ENCODE data around the gene CD93.

Gene CD93

DNA sequence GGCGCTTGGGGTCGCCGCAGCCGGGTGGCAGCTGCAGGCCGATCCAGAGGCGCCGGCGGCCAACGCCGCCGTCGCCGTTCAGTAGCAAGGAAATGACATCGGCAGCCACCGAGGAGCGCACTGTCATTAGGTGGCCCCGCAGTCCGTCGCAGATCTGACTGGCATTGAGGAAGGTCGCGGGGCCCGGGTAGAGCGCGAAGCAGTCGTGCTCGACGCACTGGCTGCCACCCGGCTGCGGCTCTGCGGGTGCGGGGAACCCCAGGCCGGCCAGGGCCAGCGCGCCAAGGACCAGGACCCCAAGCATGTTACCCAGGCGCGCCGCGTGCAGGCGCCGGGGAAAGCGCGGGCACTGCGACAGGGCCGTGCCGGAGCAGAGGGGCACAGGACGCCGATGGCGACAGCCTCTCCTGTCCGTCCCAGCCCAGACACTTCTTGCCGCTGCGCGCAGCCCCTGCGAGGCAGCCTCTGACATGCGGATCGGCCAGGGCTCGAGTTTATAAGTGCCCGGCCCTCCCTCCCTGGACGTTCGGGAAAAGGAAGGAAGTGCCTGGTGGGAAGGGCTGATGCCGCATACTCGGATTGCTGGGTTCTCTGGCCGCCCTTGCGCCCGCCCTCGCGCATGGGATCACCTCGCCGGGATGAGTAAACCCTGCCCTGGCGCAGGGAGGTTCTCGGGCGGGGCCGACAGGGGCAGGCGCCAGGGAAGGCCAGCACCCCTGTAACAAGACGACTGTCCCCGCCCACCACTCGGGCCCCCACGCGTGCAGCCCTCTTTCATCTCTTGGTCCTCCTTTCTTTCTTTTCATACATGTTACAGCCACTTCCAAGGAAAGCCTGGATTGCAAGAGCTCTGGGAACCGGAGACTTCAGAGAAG lies 36.7 kb downstream of the CD93 start, which contains the start of gene THBD:
TSS of gene THBD (minus strand) at position 472 of the 875 bp plus-strand sequence. CDS start at position 304, 168 bp downstream.
- TF ChIP-seq, protein P1, sequence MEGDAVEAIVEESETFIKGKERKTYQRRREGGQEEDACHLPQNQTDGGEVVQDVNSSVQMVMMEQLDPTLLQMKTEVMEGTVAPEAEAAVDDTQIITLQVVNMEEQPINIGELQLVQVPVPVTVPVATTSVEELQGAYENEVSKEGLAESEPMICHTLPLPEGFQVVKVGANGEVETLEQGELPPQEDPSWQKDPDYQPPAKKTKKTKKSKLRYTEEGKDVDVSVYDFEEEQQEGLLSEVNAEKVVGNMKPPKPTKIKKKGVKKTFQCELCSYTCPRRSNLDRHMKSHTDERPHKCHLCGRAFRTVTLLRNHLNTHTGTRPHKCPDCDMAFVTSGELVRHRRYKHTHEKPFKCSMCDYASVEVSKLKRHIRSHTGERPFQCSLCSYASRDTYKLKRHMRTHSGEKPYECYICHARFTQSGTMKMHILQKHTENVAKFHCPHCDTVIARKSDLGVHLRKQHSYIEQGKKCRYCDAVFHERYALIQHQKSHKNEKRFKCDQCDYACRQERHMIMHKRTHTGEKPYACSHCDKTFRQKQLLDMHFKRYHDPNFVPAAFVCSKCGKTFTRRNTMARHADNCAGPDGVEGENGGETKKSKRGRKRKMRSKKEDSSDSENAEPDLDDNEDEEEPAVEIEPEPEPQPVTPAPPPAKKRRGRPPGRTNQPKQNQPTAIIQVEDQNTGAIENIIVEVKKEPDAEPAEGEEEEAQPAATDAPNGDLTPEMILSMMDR (conservative IDR thresholded peaks at IDR 0.05; ENCODE audit: control insufficient read depth, insufficient read depth, low read depth, low read length) = no peak
- DNase-seq (ENCODE audit: low read depth) = peak; percentile 66

DNA sequence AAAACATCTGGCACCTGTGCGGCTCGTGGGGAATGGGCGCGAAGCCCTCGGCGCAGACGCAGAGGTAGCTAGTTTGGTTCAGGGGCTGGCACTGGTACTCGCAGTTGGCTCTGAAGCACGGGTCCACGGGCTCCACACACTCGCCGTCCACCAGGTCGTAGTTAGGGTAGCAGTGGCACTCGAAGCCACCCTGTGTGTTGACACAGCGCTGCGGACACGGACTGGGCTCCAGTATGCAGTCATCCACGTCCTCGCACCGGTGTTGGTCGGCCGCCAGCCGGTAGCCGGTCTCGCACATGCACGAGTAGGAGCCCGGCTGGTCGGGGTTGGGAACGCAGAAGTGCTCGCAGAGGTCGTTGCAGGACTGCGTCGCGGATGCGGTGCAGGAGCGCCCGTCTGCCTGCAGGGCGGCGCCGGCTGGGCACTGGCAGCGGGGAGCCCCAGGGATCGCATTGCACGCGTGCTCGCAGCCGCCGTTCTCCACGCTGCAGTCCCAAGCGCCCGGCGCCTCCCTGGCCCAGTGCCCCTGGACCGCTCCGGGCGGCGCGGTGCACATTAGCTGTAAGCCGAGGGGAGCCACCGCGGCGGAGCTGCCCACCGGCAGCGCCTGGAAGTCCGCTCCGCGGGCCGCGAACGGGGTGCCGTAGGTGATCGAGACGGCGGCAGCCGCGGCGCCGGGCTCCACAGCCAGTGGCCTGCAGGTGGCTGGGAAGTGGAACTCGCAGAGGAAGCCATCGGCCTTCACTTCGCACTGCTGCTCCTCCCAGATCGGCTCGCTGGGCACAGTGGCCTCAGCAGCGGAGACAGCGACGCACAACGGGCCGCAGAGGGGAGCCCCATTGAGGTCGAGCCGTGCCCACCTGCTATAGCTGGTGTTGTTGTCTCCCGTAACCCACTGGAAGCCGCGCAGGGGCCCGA lies 37.6 kb downstream of the CD93 start:
- TF ChIP-seq, protein P1 (conservative IDR thresholded peaks at IDR 0.05; ENCODE audit: control insufficient read depth, insufficient read depth, low read depth, low read length) = peak; percentile 13
- peak overlapping the region; percentile 31 for H3K4me3 ChIP-seq (ENCODE audit: control insufficient read depth, low read depth, low read length)
- peak; percentile 44 for DNase-seq (ENCODE audit: low read depth)

More for the DNA sequence above, 36.7 kb downstream of the CD93 start, which contains the start of gene THBD:
- peak within 1 kb of the TSS; percentile 47 for H3K4me3 ChIP-seq (ENCODE audit: control insufficient read depth, low read depth, low read length)

DNA sequence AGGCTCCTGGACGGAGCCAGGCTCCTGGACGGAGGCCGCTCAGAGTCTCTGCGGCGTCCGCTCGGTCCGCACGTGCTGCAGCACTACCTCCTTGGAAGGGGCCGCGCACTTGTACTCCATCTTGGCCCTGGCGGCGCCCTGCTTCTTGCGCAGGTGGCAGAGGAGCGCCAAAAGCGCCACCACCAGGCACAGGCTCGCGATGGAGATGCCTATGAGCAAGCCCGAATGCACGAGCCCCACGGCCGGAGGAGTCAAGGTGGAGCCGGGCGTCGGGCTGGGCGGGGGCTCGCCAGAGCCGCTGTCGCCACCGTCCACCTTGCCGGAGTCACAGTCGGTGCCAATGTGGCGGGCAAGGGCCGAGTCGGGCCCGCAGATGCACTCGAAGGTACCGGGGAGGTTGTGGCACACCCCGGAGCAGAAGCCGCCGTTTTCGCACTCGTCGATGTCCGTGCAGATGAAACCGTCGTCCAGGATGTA lies 38.3 kb downstream of the CD93 start:
- TF ChIP-seq, protein P1 (conservative IDR thresholded peaks at IDR 0.05; ENCODE audit: control insufficient read depth, insufficient read depth, low read depth, low read length) = no peak
- peak overlapping the region; percentile 12 for H3K4me3 ChIP-seq (ENCODE audit: control insufficient read depth, low read depth, low read length)
- DNase-seq (ENCODE audit: low read depth) = no peak

DNA sequence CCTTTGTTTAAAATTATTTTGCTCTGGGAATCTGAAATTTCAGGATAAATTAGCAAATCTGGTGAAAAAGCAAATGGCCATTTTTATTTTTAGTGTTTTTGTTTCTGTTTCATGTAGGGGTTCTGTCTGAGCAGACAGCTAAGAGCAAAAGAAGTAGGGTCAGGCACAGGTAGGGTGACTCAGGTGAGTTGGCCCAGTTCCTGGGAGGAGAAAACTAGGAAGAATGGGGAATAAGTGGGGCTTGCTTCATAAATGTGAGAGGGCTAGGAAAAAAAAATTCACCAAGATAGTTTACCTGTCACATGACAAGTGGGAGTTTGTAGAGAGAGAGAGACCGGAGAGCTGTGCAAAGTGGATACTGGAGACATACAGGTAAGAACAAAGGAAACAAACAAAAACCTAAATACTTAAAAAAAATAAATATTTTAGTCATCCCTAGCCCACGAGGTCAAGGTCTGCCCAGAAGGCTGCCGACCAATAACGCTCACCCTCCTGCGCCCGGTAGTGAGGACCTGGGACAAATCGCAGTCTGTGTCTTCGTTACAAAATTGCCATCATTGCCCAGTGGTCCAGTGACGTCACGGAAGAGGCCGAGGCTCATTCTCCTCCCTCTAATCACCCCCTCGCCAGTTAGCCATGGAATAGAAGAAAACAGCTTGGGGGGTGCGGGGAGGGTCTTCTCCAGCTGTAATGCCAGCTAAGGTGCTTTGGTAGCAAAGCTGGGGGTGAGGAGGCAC lies 39.0 kb downstream of the CD93 start:
- no peak overlapping the region for H3K4me3 ChIP-seq (ENCODE audit: control insufficient read depth, low read depth, low read length)
- TF ChIP-seq, protein P1 (conservative IDR thresholded peaks at IDR 0.05; ENCODE audit: control insufficient read depth, insufficient read depth, low read depth, low read length) = no peak
- no peak for DNase-seq (ENCODE audit: low read depth)

DNA sequence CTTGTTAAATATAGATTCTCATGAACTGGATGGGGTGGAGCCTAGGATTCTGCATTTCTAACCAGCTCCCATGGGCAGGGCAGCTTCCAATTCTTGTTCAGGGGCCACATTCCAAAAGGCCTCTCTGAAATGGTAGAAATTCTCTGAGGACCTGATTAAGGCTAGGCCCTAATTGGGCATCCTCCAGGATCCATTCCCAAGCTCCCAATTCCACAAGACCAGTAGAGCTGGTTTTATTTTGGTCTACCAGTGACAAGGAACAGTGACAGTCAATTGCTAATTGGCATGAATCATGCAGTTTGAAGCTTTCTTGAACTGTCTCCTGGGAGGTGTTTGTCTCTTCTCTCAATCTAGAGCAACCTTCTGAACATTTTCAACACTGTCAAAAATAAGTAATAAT lies 39.7 kb downstream of the CD93 start:
- TF ChIP-seq, protein P1 (conservative IDR thresholded peaks at IDR 0.05; ENCODE audit: control insufficient read depth, insufficient read depth, low read depth, low read length) = no peak
- no peak overlapping the region for H3K4me3 ChIP-seq (ENCODE audit: control insufficient read depth, low read depth, low read length)
- no peak for DNase-seq (ENCODE audit: low read depth)

DNA sequence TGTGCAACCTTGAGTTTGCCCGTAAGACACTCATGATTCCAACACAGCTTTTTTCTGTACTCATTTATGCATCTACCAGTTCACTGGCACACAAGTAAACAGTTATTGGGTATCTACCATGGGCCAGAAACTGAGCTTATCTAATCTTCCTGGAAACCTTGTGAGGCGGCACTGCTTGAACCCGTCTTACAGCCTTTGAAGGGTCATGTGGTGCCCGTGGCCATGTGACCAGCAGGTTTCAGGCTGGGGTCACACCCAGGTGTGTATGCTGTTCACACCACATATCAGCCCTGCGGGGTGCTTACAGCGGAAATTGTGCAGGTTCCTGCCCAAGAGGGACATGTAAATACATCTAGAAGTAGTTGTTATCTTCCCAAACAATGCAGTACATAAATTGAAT lies 42.7 kb downstream of the CD93 start:
- H3K4me3 ChIP-seq (ENCODE audit: control insufficient read depth, low read depth, low read length) = no peak overlapping the region
- DNase-seq (ENCODE audit: low read depth) = no peak
- TF ChIP-seq, protein P1 (conservative IDR thresholded peaks at IDR 0.05; ENCODE audit: control insufficient read depth, insufficient read depth, low read depth, low read length) = no peak

All from fibroblast of mammary gland (primary cell).